Measurements from ENCODE around the gene RASA2.

GRCh38 chr3:141500397-141500796 is 13.6 kb downstream of the RASA2 start:
- no peak for TF ChIP-seq CTCF (IDR thresholded peaks at IDR 0.05; ENCODE audit: control extremely low read depth in 1 of 3, insufficient read depth in 1 of 3, low read depth in 1 of 3, low read length in 3 of 3)
- TF ChIP-seq BRCA1 (IDR thresholded peaks at IDR 0.05; ENCODE audit: low read depth, low read length) = no peak
- TF ChIP-seq TCF12 (IDR thresholded peaks at IDR 0.05; ENCODE audit: low read depth, low read length) = no peak

All from H1 (cell line).